Heart left ventricle (tissue), 13 donors: ENCODE measurements around the gene KPNA6.

Experiments
- CTCF ChIP-seq, 12 donors: fragments of 200-600 bp; sonication (generic) in 4 of 12; IDR thresholded peaks; one replicate each; pipeline versions ENCODE4 v1.5.0 to v1.8.0; 2018 to 2022; ENCODE audit warnings: antibody characterized with exemption in 12 of 12, mild to moderate bottlenecking in 5 of 12
- POLR2A ChIP-seq, 2 donors: fragments of 450-650 bp; IDR thresholded peaks; one replicate each; pipeline ENCODE4 v1.6.1; 2017; ENCODE audit warnings: antibody characterized with exemption in 2 of 2, mild to moderate bottlenecking in 2 of 2, moderate library complexity in 2 of 2
- donor health status: ischemic (EF 13 %, LVEDD 7.1; RV severe dilation, severe dysfunction).
- donor health status: DM: no; HTN: yes; CAD: no.
- donor health status: DM: no; HTN: no; CAD: no.
- donor health status: ischemic (EF 25% LVEDD 6.9; RV normal size, moderate dysfunction).
- donor health status: ischemic (EF 25% LVEDD 5.7; RV mildly dilated, moderate dysfunction).
- donor health status: ischemic (EF 35%, LVEDD 5.7; RV mildly dilated, moderate dysfunction).
- donor health status: nonischemic (EF 11% LVEDD 7.7; RV severe dilation, severe dysfunction).
- donor health status: DM: yes; HTN: yes; CAD: no.
- donor health status: PGD.
- donor health status: ischemic (EF 29% LVEDD 5.4; RV normal size, mild dysfunction).
- donor health status: nonischemic (EF 23%, LVEDD 6.1; RV moderate dilation, normal function).

- TF ChIP-seq CTCF (IDR thresholded peaks at IDR 0.05): peak in 4 of 12 donors; percentile 9 to 26 (median 18)
- no peak for TF ChIP-seq POLR2A (IDR thresholded peaks at IDR 0.05)
Measured at GRCh38 chr1:32223683-32224082, 115.8 kb downstream of the KPNA6 start.
